Gastroesophageal sphincter (tissue), 4 donors: Measurements from ENCODE around the gene CLIP4. TPM values are rescaled to one million over a fixed set of nuclear protein-coding genes. Genes with fewer than 3 reads are reported as not detected.
"Not testable (repeated sequence)": the region's sequence is repeated elsewhere in the genome, so short reads cannot be mapped to it uniquely, and the experiment has no call there.

Experiments
- ATAC-seq: fragments of 150-250 bp; one replicate; pipeline ENCODE4 v1.9.1; 2016; ENCODE audit warnings: mild to moderate bottlenecking, moderate library complexity
- H3K27ac ChIP-seq, 4 donors: fragments of 200-600 bp; sonication (generic) in 3 of 4; 1 replicate in 3 of 4; 2 replicates in 1 of 4; pipeline ENCODE4 v1.5.1; 2016 to 2019
- H3K27me3 ChIP-seq: fragments of 200-600 bp; sonication (generic); one replicate; pipeline ENCODE4 v1.5.1; 2019
- H3K36me3 ChIP-seq, 2 donors: fragments of 200-600 bp; sonication (generic); one replicate each; pipeline ENCODE4 v1.5.1; 2019; ENCODE audit warnings: control low read depth in 1 of 2
- H3K4me1 ChIP-seq, 3 donors: fragments of 200-600 bp; sonication (generic); 1 replicate in 2 of 3; 2 replicates in 1 of 3; pipeline ENCODE4 v1.5.1; 2016 to 2019; ENCODE audit warnings: control low read depth in 2 of 3
- H3K4me3 ChIP-seq, 2 donors: fragments of 200-600 bp; sonication (generic); one replicate each; pipeline ENCODE4 v1.5.1; 2019; ENCODE audit warnings: mild to moderate bottlenecking in 1 of 2, moderate library complexity in 1 of 2
- H3K9me3 ChIP-seq, 3 donors: fragments of 200-600 bp; sonication (generic); one replicate each; pipeline ENCODE4 v1.5.1; 2017 to 2019; ENCODE audit warnings: control low read depth in 2 of 3
- CTCF ChIP-seq, 4 experiments: fragments of 200-600 bp in 2 of 4; fragments of 450-650 bp in 2 of 4; sonication (generic) in 1 of 4; IDR thresholded peaks; one replicate each; pipeline ENCODE4 v1.5.1; 2017 to 2019; ENCODE audit warnings: antibody characterized with exemption in 4 of 4, mild to moderate bottlenecking in 2 of 4, moderate library complexity in 2 of 4
- EP300 ChIP-seq: sonication (generic); formaldehyde crosslinking; IDR thresholded peaks from one replicate; pipeline ENCODE4 v1.6.1; 2017; ENCODE audit warnings: antibody characterized with exemption, mild to moderate bottlenecking
- POLR2A ChIP-seq, 2 donors: fragments of 450-650 bp; IDR thresholded peaks; one replicate each; pipeline ENCODE4 v1.6.1; 2017; ENCODE audit warnings: antibody characterized with exemption in 2 of 2, mild to moderate bottlenecking in 2 of 2, moderate library complexity in 1 of 2
- POLR2AphosphoS5 ChIP-seq: sonication (generic); formaldehyde crosslinking; IDR thresholded peaks from one replicate; pipeline ENCODE4 v1.6.1; 2017; ENCODE audit warnings: antibody characterized with exemption
- WGBS, 2 donors: methylation state at CpG; one replicate each; pipeline ENCODE4 v1.1.5; 2018; ENCODE audit warnings: low coverage in 1 of 2; 5-methylcytosine and 5-hydroxymethylcytosine counted together
- total RNA-seq, 4 donors: library from RNA; depleted of rRNA; stranded (reverse); fragments of >200 nt; gene quantifications; one replicate each; pipeline ENCODE4 v1.1.0, GENCODE V29; 2016

The CLIP4 gene
- total RNA-seq, 4 donors from 2014 or later = 64.7 to 96.0 (median 77.3) TPM

- Histone ChIP-seq H3K27ac (no peak overlapping the region), H3K9me3 (peaks cover 0 to 18% (median 0%) of the 10 kb centered on the region in 3 donors), H3K4me3 (no peak overlapping the region), H3K4me1 (no peaks in the 10 kb centered on the region), H3K36me3 (no peaks in the 10 kb centered on the region), H3K27me3 (no peaks in the 10 kb centered on the region)
- WGBS, 2 donors = 78 to 80% methylated on average over 1 to 4 of the region's 5 CpGs
- ATAC-seq = no peak
- TF ChIP-seq EP300 = no peak
- no peak for TF ChIP-seq POLR2AphosphoS5
- TF ChIP-seq POLR2A (IDR thresholded peaks at IDR 0.05) = no peak
- TF ChIP-seq CTCF (IDR thresholded peaks at IDR 0.05) = no peak
Measured at GRCh38 chr2:29082804-29083495, 32.3 kb upstream of the CLIP4 start.

GRCh38 chr2:29084554-29084953, 30.7 kb upstream of the CLIP4 start:
- H3K4me1 ChIP-seq = no peaks in the 10 kb centered on the region
- TF ChIP-seq POLR2A (IDR thresholded peaks at IDR 0.05) = no peak
- TF ChIP-seq CTCF (IDR thresholded peaks at IDR 0.05) = no peak
- no peak for TF ChIP-seq POLR2AphosphoS5
- TF ChIP-seq EP300 = no peak
- WGBS, 2 donors = 91 to 100% methylated on average over 1 of the region's 1 CpG
- H3K9me3 ChIP-seq = peaks cover 0 to 12% (median 0%) of the 10 kb centered on the region in 3 donors
- ATAC-seq = no peak
- H3K27ac ChIP-seq = no peak overlapping the region
- H3K36me3 ChIP-seq = no peaks in the 10 kb centered on the region
- no peaks in the 10 kb centered on the region for H3K27me3 ChIP-seq
- H3K4me3 ChIP-seq = no peak overlapping the region

GRCh38 chr2:29090311-29090710, 24.9 kb upstream of the CLIP4 start:
- not testable (repeated sequence) for ATAC-seq, H3K9me3 ChIP-seq, H3K27me3 ChIP-seq, H3K27ac ChIP-seq, H3K4me3 ChIP-seq, H3K4me1 ChIP-seq, H3K36me3 ChIP-seq
- WGBS, 2 donors = 94% methylated on average over 3 to 5 of the region's 7 CpGs

GRCh38 chr2:29096969-29097368, 18.2 kb upstream of the CLIP4 start:
- Histone ChIP-seq H3K4me3 (no peak overlapping the region), H3K9me3 (no peaks in the 10 kb centered on the region), H3K4me1 (no peaks in the 10 kb centered on the region), H3K27me3 (no peaks in the 10 kb centered on the region), H3K27ac (no peak overlapping the region), H3K36me3 (no peaks in the 10 kb centered on the region)
- no peak for ATAC-seq
- WGBS, 2 donors = 67 to 88% methylated on average over 2 to 7 of the region's 8 CpGs
- no peak for TF ChIP-seq POLR2AphosphoS5
- no peak for TF ChIP-seq CTCF (IDR thresholded peaks at IDR 0.05)
- no peak for TF ChIP-seq POLR2A (IDR thresholded peaks at IDR 0.05)
- no peak for TF ChIP-seq EP300

- TF ChIP-seq POLR2A (IDR thresholded peaks at IDR 0.05) = no peak
- TF ChIP-seq EP300 = no peak
- no peak for TF ChIP-seq POLR2AphosphoS5
- TF ChIP-seq CTCF (IDR thresholded peaks at IDR 0.05) = no peak
- H3K27me3 ChIP-seq = no peaks in the 10 kb centered on the region
- H3K4me3 ChIP-seq = no peak overlapping the region
- H3K27ac ChIP-seq = no peak overlapping the region
- no peaks in the 10 kb centered on the region for H3K36me3 ChIP-seq
- 62 to 76% methylated on average over 3 to 5 of the region's 6 CpGs for WGBS, 2 donors
- H3K4me1 ChIP-seq = no peaks in the 10 kb centered on the region
- ATAC-seq = no peak
- H3K9me3 ChIP-seq = no peaks in the 10 kb centered on the region
Measured at GRCh38 chr2:29097569-29097968, 17.6 kb upstream of the CLIP4 start.
